ENCODE results near the gene PSD.

DNA sequence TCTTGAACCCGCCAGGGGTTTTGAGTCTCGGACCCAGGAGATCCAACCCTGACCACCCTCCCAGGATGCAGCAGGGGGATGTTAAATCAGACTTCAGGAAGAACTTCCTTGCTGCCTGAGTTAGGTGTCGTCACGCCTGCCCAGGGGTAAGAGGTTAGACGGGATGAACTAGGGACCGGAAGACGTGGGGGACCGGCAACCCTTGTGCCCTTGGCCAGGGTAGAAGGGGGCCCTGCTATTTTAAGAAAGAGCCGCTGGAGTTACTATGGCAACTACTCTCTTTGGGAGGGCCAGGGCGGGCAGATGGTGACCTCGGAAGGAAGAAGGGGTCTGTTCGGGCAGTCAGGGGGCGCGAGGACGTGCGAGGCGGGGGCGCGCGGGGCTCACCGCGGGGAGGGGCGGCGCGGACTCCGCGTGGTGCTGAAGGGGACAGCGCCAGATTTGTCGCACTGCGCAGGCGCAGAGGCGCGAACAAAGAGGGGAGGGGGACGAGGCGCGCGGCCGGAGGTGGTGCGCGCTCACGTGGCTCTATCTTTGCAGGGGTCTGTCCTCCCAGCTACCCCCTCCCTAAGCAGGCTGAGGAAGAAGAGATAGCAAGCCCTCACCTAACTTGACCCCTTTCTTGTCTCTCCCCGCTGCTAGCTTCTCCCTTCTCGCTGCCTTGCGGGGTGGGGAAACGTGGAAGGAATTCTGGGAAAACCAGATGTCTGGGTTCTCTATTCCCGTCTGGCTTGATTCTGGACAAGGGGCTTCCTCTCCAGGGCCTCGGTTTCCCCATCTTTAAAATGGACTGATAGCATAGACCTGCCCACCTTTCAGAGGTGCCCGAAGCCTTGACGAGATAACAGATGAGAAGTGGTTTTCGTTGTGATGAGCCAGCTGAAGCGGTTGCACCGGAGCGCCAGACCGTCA is 940 bp upstream of the PSD start:
- no peak for TF ChIP-seq CTCF (tag by site-specific recombination; IDR thresholded peaks at IDR 0.05)
- TF ChIP-seq HOXA7 (CRISPR knock-in tag; IDR thresholded peaks at IDR 0.05; ENCODE audit: borderline replicate concordance), result no peak
- no peak for TF ChIP-seq ZBTB8A (tag by site-specific recombination; IDR thresholded peaks at IDR 0.05)
- no peak for TF ChIP-seq ZNF473 (tag by site-specific recombination; IDR thresholded peaks at IDR 0.05)
- no peak for TF ChIP-seq ZNF114 (tag by site-specific recombination; IDR thresholded peaks at IDR 0.05)
- TF ChIP-seq ZNF548 (tag by site-specific recombination; IDR thresholded peaks at IDR 0.05), result no peak
- TF ChIP-seq ZNF776 (tag by site-specific recombination; IDR thresholded peaks at IDR 0.05; ENCODE audit: borderline replicate concordance), result no peak
- TF ChIP-seq ZNF791 (tag by site-specific recombination; IDR thresholded peaks at IDR 0.05), result no peak
- no peak for TF ChIP-seq ZNF223 (tag by site-specific recombination; IDR thresholded peaks at IDR 0.05)
- no peak for TF ChIP-seq SALL2 (tag by site-specific recombination; IDR thresholded peaks at IDR 0.05; ENCODE audit: borderline replicate concordance)
- TF ChIP-seq, protein P1, sequence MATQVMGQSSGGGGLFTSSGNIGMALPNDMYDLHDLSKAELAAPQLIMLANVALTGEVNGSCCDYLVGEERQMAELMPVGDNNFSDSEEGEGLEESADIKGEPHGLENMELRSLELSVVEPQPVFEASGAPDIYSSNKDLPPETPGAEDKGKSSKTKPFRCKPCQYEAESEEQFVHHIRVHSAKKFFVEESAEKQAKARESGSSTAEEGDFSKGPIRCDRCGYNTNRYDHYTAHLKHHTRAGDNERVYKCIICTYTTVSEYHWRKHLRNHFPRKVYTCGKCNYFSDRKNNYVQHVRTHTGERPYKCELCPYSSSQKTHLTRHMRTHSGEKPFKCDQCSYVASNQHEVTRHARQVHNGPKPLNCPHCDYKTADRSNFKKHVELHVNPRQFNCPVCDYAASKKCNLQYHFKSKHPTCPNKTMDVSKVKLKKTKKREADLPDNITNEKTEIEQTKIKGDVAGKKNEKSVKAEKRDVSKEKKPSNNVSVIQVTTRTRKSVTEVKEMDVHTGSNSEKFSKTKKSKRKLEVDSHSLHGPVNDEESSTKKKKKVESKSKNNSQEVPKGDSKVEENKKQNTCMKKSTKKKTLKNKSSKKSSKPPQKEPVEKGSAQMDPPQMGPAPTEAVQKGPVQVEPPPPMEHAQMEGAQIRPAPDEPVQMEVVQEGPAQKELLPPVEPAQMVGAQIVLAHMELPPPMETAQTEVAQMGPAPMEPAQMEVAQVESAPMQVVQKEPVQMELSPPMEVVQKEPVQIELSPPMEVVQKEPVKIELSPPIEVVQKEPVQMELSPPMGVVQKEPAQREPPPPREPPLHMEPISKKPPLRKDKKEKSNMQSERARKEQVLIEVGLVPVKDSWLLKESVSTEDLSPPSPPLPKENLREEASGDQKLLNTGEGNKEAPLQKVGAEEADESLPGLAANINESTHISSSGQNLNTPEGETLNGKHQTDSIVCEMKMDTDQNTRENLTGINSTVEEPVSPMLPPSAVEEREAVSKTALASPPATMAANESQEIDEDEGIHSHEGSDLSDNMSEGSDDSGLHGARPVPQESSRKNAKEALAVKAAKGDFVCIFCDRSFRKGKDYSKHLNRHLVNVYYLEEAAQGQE (tag by site-specific recombination; IDR thresholded peaks at IDR 0.05), result peak; percentile 98
- TF ChIP-seq ZNF629 (tag by site-specific recombination; IDR thresholded peaks at IDR 0.05), result no peak; the same call in 1 of the 2 replicates
- TF ChIP-seq HOXC10 (CRISPR knock-in tag; IDR thresholded peaks at IDR 0.05), result no peak

All from HEK293 (cell line).